GM12878 (cell line): ENCODE data around the gene CDKN2B-AS1.

Experiments used
- CREB1 ChIP-seq: IDR thresholded peaks from 2 replicates; pipeline ENCODE4 v1.6.1; 2012; ENCODE audit warnings: low read depth, mild to moderate bottlenecking, inconsistent platforms
- NFYB ChIP-seq: IDR thresholded peaks from 2 replicates; pipeline ENCODE4 v1.6.1; 2011; ENCODE audit warnings: low read depth, mild to moderate bottlenecking, low read length, improper control_type of control experiment, moderate library complexity; ENCODE audit not compliant: insufficient read depth
- SIN3A ChIP-seq: IDR thresholded peaks from 2 replicates; pipeline ENCODE4 v1.6.1; 2012; ENCODE audit warnings: low read depth, low read length, improper control_type of control experiment
- TF ChIP-seq, protein P1 (sequence below), 3 experiments: IDR thresholded peaks in 2 of 3; conservative IDR thresholded peaks in 1 of 3; 2 replicates each; pipeline ENCODE4 v1.5.1; 2011; ENCODE audit warnings: low read depth in 3 of 3, low read length in 3 of 3, mild to moderate bottlenecking in 3 of 3, control low read depth in 2 of 3, moderate library complexity in 2 of 3, inconsistent platforms in 1 of 3, mixed read lengths in 1 of 3; ENCODE audit not compliant: control insufficient read depth in 2 of 3, insufficient read depth in 1 of 3; ENCODE audit errors: extremely low read depth in 1 of 3

DNA sequence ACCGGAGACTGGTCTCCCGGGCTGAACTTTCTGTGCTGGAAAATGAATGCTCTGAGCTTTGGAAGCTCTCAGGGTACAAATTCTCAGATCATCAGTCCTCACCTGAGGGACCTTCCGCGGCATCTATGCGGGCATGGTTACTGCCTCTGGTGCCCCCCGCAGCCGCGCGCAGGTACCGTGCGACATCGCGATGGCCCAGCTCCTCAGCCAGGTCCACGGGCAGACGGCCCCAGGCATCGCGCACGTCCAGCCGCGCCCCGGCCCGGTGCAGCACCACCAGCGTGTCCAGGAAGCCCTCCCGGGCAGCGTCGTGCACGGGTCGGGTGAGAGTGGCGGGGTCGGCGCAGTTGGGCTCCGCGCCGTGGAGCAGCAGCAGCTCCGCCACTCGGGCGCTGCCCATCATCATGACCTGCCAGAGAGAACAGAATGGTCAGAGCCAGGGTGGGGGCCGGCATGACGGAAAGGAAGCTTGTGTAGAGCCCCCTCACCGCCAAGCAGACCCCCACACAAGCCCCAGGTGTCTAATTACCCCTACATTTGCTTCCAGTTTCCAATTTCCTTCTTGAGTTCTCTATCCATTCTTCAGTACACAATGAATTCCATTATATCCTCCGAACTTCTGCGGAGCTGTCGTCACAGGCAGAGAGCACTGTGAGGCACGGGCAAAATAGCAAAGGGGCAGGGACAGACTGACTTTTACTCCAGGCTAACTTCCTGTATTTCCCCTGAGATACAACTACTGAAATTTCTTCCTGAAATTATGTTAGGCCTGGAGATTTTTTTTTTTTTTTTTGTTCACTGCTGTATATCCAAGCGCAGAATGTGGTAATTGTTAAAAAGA, 23.6 kb upstream of the CDKN2B-AS1 start:
- TF ChIP-seq NFYB, result no peak
- no peak for TF ChIP-seq CREB1
- TF ChIP-seq SIN3A, result no peak
- TF ChIP-seq, protein P1, sequence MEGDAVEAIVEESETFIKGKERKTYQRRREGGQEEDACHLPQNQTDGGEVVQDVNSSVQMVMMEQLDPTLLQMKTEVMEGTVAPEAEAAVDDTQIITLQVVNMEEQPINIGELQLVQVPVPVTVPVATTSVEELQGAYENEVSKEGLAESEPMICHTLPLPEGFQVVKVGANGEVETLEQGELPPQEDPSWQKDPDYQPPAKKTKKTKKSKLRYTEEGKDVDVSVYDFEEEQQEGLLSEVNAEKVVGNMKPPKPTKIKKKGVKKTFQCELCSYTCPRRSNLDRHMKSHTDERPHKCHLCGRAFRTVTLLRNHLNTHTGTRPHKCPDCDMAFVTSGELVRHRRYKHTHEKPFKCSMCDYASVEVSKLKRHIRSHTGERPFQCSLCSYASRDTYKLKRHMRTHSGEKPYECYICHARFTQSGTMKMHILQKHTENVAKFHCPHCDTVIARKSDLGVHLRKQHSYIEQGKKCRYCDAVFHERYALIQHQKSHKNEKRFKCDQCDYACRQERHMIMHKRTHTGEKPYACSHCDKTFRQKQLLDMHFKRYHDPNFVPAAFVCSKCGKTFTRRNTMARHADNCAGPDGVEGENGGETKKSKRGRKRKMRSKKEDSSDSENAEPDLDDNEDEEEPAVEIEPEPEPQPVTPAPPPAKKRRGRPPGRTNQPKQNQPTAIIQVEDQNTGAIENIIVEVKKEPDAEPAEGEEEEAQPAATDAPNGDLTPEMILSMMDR (IDR thresholded peaks at IDR 0.05 in 2 of 3, conservative IDR thresholded peaks at IDR 0.05 in 1 of 3; ENCODE audit: control insufficient read depth in 2 of 3, extremely low read depth in 1 of 3, insufficient read depth in 1 of 3, low read depth in 3 of 3, low read length in 3 of 3), result no peak
